Vagina (tissue), 2 donors: ENCODE data around the gene INPP4A. TPM values are rescaled to one million over a fixed set of nuclear protein-coding genes. Genes with fewer than 3 reads are reported as not detected.

ENCODE experiments used
- DNase-seq, 2 donors: peaks; one replicate each; pipeline ENCODE4 v3.0.0-alpha.2; 2017; ENCODE audit errors: extremely low spot score in 2 of 2
- H3K27ac ChIP-seq: fragments of 200-600 bp; sonication (generic); one replicate; pipeline ENCODE4 v1.5.1; 2019
- H3K27me3 ChIP-seq: fragments of 200-600 bp; sonication (generic); one replicate; pipeline ENCODE4 v1.5.1; 2019
- H3K36me3 ChIP-seq, 2 donors: fragments of 200-600 bp; sonication (generic); one replicate each; pipeline ENCODE4 v1.5.1; 2017 to 2019
- H3K4me1 ChIP-seq: fragments of 200-600 bp; sonication (generic); one replicate; pipeline ENCODE4 v1.5.1; 2019
- H3K4me3 ChIP-seq, 2 donors: fragments of 200-600 bp; sonication (generic); 1 replicate in 1 of 2; 2 replicates in 1 of 2; pipeline ENCODE4 v1.5.1; 2016 to 2019
- H3K9me3 ChIP-seq: fragments of 200-600 bp; sonication (generic); one replicate; pipeline ENCODE4 v1.5.1; 2019
- CTCF ChIP-seq, 3 experiments: fragments of 450-650 bp in 2 of 3; fragments of 200-600 bp in 1 of 3; sonication (generic) in 1 of 3; IDR thresholded peaks; one replicate each; pipeline ENCODE4 v1.5.1; 2017 to 2019; ENCODE audit warnings: antibody characterized with exemption in 3 of 3, mild to moderate bottlenecking in 2 of 3, moderate library complexity in 2 of 3
- POLR2A ChIP-seq, 2 donors: fragments of 450-650 bp; IDR thresholded peaks; one replicate each; pipeline ENCODE4 v1.6.1; 2017; ENCODE audit warnings: antibody characterized with exemption in 2 of 2, mild to moderate bottlenecking in 2 of 2, moderate library complexity in 2 of 2
- POLR2AphosphoS5 ChIP-seq, 2 donors: sonication (generic); formaldehyde crosslinking; IDR thresholded peaks; one replicate each; pipeline ENCODE4 v1.9.0; 2017; ENCODE audit warnings: antibody characterized with exemption in 2 of 2, mild to moderate bottlenecking in 2 of 2, low read depth in 1 of 2; ENCODE audit not compliant: insufficient read depth in 1 of 2
- intact Hi-C: fragments of 100-400 bp; cut with DNase I; formaldehyde crosslinking; loops from one replicate; pipeline ENCODE4 v1.15.1; 2023
- total RNA-seq: library from RNA; depleted of rRNA; stranded (reverse); fragments of >200 nt; gene quantifications from one replicate; pipeline ENCODE4 v1.2.3, GENCODE V29; 2016

Gene INPP4A
- total RNA-seq, 1 donor from 2014 or later: 38.1 TPM

- no peak for TF ChIP-seq POLR2A (IDR thresholded peaks at IDR 0.05)
- TF ChIP-seq POLR2AphosphoS5 (IDR thresholded peaks at IDR 0.05; ENCODE audit: insufficient read depth in 1 of 2, low read depth in 1 of 2): no peak
- no peak for TF ChIP-seq CTCF (IDR thresholded peaks at IDR 0.05)
- Histone ChIP-seq H3K4me1 (peaks cover 27% of the 10 kb centered on the region), H3K9me3 (no peaks in the 10 kb centered on the region), H3K27me3 (no peaks in the 10 kb centered on the region), H3K4me3 (no peak overlapping the region), H3K27ac (no peak overlapping the region), H3K36me3 (no peaks in the 10 kb centered on the region)
- intact Hi-C loops: no loop called here
- DNase-seq: no peak
These were observed 68.0 kb downstream of the INPP4A start for GRCh38 chr2:98512699-98513098.

DNA sequence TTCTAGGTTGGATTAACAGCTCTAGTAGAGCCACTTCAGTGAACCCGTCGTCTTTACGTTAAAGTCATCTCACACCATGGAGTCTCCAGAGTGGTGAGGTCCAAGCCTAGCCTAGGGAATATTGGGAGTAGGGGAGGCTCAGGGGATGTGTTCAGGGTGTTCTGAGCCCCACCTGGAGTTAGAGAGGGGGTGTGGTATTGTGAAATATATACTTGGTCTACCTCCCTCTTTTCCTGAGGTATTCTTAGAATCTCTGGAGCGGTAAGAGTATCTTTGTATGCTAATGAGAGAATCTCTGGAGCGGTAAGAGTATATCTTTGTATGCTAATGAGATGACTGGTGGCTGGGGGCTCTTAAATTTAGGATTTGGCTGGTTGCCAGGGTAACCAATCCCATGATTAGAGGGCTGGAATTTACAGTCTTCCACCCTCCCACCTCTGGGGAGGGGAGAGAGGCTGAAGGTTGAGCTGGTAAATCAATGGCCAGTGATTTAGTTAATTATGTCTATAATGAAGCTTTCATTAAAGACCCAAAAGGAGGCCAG lies 69.5 kb downstream of the INPP4A start:
- Histone ChIP-seq H3K4me1 (peaks cover 27% of the 10 kb centered on the region), H3K27ac (no peak overlapping the region), H3K36me3 (no peaks in the 10 kb centered on the region), H3K9me3 (no peaks in the 10 kb centered on the region), H3K4me3 (no peak overlapping the region), H3K27me3 (no peaks in the 10 kb centered on the region)
- TF ChIP-seq CTCF (IDR thresholded peaks at IDR 0.05): no peak
- no peak for TF ChIP-seq POLR2AphosphoS5 (IDR thresholded peaks at IDR 0.05; ENCODE audit: insufficient read depth in 1 of 2, low read depth in 1 of 2)
- no peak for TF ChIP-seq POLR2A (IDR thresholded peaks at IDR 0.05)
- intact Hi-C loops: no loop called here
- DNase-seq: no peak

DNA sequence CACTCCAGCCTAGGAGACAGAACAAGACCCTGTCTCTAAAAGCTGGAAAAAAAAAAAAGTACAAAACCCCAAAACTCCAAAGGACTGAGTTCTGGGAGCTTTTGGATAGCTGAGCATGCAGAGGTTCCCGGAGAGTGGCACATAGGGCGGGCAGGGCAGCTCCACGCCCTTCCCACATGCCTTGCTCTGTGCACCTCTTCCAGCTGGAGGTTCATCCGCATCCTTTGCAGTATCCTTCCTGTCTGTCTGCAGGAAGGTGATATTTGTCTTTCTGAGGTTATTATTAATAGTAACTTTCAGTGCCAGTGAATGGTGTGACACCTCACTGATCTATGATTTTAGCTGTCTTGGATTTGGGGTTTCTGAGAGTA lies 70.2 kb downstream of the INPP4A start:
- H3K36me3 ChIP-seq: no peaks in the 10 kb centered on the region
- H3K4me1 ChIP-seq: peaks cover 27% of the 10 kb centered on the region
- no peak overlapping the region for H3K4me3 ChIP-seq
- no peak for DNase-seq
- H3K27me3 ChIP-seq: no peaks in the 10 kb centered on the region
- TF ChIP-seq CTCF (IDR thresholded peaks at IDR 0.05) (no peak), POLR2A (IDR thresholded peaks at IDR 0.05) (no peak), POLR2AphosphoS5 (IDR thresholded peaks at IDR 0.05; ENCODE audit: insufficient read depth in 1 of 2, low read depth in 1 of 2) (no peak)
- intact Hi-C loops: no loop called here
- H3K9me3 ChIP-seq: no peaks in the 10 kb centered on the region
- H3K27ac ChIP-seq: no peak overlapping the region

DNA sequence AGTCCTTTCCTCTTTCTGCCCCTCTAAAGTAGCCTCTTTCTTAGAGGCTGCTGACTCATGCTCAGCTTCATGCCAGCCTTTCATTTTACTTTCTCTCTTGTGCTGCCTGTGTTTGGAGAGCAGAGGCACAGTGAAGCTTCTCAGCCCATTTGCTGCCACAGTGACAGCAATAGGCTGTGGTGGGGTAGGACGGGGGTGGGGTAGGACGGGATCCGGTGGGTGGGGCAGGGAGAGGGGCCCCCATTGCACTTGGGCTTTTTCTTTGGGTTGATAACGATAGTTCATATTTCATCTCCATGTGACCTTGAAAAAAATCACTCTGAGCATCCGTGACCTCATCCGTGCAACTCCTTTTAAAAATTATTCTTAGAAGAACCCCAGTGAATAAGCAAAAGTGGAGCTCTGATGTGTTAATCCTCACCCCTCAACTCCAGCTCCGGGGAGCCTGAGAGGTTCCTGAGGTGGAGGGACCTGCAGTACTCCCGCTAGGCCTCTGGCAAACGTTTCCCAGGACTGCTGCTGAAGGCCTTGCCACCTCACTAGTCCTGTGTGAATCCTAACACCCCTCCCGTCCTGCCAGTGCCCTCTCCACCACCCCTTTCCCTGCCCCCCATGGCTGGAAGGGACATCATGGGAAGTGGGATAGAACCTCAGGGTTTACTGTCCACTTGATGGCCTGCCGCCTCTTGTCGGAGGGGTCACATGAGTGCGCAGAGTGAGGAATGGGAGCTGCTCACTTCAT lies 70.8 kb downstream of the INPP4A start:
- Histone ChIP-seq H3K36me3 (no peaks in the 10 kb centered on the region), H3K27me3 (no peaks in the 10 kb centered on the region), H3K9me3 (no peaks in the 10 kb centered on the region), H3K4me1 (peaks cover 27% of the 10 kb centered on the region), H3K27ac (no peak overlapping the region), H3K4me3 (no peak overlapping the region)
- no peak for TF ChIP-seq CTCF (IDR thresholded peaks at IDR 0.05)
- no peak for TF ChIP-seq POLR2A (IDR thresholded peaks at IDR 0.05)
- no peak for TF ChIP-seq POLR2AphosphoS5 (IDR thresholded peaks at IDR 0.05; ENCODE audit: insufficient read depth in 1 of 2, low read depth in 1 of 2)
- no peak for DNase-seq
- intact Hi-C loops: no loop called here

DNA sequence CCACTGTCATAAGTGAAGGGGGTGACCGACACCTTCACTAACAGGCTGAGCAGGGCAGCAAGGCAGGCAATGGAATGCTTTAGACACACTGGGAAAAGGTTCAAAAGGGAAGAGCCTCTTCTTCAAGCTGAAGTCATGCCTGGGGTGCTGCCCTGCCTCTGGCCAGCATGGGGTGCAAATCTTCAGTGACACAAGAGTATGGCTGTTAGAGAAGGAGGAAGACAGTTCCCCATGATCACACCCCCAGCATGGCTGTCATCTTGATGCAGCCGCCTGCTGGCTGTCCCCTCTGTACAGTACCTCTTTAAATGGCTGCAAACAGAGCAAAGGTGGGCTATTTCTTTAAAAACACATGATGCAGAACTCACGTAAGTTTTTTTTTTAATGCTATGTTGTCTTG lies 71.9 kb downstream of the INPP4A start:
- H3K27ac ChIP-seq: no peak overlapping the region
- peaks cover 27% of the 10 kb centered on the region for H3K4me1 ChIP-seq
- intact Hi-C loops: no loop called here
- TF ChIP-seq POLR2A (IDR thresholded peaks at IDR 0.05): no peak
- no peak for TF ChIP-seq CTCF (IDR thresholded peaks at IDR 0.05)
- TF ChIP-seq POLR2AphosphoS5 (IDR thresholded peaks at IDR 0.05; ENCODE audit: insufficient read depth in 1 of 2, low read depth in 1 of 2): no peak
- H3K4me3 ChIP-seq: no peak overlapping the region
- no peaks in the 10 kb centered on the region for H3K9me3 ChIP-seq
- peaks cover 0 to 7% of the 10 kb centered on the region in 2 donors for H3K36me3 ChIP-seq
- H3K27me3 ChIP-seq: no peaks in the 10 kb centered on the region
- no peak for DNase-seq
